Measurements from ENCODE around the gene ATP13A3. TPM values are rescaled to one million over a fixed set of nuclear protein-coding genes. Genes with fewer than 3 reads are reported as not detected.

Gene ATP13A3
- total and polyA plus RNA-seq, 9 of the 15 experiments (the other 6 are each of a cell fraction or from before 2014, with no cell fraction given) = 16.6 to 135 (median 86.6) TPM

GRCh38 chr3:194407423-194407822, 79.4 kb downstream of the ATP13A3 start (continued):
- TF ChIP-seq ARID1B (IDR thresholded peaks at IDR 0.05) (peak; percentile 27; the same call in 1 of the 2 replicates), NR0B1 (IDR thresholded peaks at IDR 0.05; ENCODE audit: partially characterized antibody) (no peak), RBM25 (IDR thresholded peaks at IDR 0.05; ENCODE audit: low read depth, low read length, severe bottlenecking) (no peak), ZNF436 (CRISPR knock-in tag; IDR thresholded peaks at IDR 0.05) (no peak), FOSL1 (tag; conservative IDR thresholded peaks at IDR 0.05) (peak; percentile 66), SMARCA4 (IDR thresholded peaks at IDR 0.05) (no peak), MCM3 (IDR thresholded peaks at IDR 0.05) (no peak), NR1H2 (CRISPR knock-in tag; IDR thresholded peaks at IDR 0.05) (no peak), SPI1 (IDR thresholded peaks at IDR 0.05; ENCODE audit: borderline replicate concordance, low read depth, low read length) (no peak), HES1 (IDR thresholded peaks at IDR 0.05; ENCODE audit: low read depth) (no peak), ZNF764 (CRISPR knock-in tag; IDR thresholded peaks at IDR 0.05; ENCODE audit: low read depth) (no peak), ERF (CRISPR knock-in tag; IDR thresholded peaks at IDR 0.05) (no peak)
- TF ChIP-seq, protein P1, sequence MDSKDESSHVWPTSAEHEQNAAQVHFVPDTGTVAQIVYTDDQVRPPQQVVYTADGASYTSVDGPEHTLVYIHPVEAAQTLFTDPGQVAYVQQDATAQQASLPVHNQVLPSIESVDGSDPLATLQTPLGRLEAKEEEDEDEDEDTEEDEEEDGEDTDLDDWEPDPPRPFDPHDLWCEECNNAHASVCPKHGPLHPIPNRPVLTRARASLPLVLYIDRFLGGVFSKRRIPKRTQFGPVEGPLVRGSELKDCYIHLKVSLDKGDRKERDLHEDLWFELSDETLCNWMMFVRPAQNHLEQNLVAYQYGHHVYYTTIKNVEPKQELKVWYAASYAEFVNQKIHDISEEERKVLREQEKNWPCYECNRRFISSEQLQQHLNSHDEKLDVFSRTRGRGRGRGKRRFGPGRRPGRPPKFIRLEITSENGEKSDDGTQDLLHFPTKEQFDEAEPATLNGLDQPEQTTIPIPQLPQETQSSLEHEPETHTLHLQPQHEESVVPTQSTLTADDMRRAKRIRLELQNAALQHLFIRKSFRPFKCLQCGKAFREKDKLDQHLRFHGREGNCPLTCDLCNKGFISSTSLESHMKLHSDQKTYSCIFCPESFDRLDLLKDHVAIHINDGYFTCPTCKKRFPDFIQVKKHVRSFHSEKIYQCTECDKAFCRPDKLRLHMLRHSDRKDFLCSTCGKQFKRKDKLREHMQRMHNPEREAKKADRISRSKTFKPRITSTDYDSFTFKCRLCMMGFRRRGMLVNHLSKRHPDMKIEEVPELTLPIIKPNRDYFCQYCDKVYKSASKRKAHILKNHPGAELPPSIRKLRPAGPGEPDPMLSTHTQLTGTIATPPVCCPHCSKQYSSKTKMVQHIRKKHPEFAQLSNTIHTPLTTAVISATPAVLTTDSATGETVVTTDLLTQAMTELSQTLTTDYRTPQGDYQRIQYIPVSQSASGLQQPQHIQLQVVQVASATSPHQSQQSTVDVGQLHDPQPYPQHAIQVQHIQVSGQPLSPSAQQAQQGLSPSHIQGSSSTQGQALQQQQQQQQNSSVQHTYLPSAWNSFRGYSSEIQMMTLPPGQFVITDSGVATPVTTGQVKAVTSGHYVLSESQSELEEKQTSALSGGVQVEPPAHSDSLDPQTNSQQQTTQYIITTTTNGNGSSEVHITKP (IDR thresholded peaks at IDR 0.05; ENCODE audit: partially characterized antibody) = peak; percentile 52
- TF ChIP-seq, protein P2, sequence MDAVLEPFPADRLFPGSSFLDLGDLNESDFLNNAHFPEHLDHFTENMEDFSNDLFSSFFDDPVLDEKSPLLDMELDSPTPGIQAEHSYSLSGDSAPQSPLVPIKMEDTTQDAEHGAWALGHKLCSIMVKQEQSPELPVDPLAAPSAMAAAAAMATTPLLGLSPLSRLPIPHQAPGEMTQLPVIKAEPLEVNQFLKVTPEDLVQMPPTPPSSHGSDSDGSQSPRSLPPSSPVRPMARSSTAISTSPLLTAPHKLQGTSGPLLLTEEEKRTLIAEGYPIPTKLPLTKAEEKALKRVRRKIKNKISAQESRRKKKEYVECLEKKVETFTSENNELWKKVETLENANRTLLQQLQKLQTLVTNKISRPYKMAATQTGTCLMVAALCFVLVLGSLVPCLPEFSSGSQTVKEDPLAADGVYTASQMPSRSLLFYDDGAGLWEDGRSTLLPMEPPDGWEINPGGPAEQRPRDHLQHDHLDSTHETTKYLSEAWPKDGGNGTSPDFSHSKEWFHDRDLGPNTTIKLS (IDR thresholded peaks at IDR 0.05; ENCODE audit: borderline replicate concordance, low read depth) = peak; percentile 90
- TF ChIP-seq, protein P3, sequence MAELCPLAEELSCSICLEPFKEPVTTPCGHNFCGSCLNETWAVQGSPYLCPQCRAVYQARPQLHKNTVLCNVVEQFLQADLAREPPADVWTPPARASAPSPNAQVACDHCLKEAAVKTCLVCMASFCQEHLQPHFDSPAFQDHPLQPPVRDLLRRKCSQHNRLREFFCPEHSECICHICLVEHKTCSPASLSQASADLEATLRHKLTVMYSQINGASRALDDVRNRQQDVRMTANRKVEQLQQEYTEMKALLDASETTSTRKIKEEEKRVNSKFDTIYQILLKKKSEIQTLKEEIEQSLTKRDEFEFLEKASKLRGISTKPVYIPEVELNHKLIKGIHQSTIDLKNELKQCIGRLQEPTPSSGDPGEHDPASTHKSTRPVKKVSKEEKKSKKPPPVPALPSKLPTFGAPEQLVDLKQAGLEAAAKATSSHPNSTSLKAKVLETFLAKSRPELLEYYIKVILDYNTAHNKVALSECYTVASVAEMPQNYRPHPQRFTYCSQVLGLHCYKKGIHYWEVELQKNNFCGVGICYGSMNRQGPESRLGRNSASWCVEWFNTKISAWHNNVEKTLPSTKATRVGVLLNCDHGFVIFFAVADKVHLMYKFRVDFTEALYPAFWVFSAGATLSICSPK (IDR thresholded peaks at IDR 0.05; ENCODE audit: borderline replicate concordance) = no peak
